Fibroblast of lung (primary cell): Measurements from ENCODE around the gene SLC13A5. TPM values are rescaled to one million over a fixed set of nuclear protein-coding genes. Genes with fewer than 3 reads are reported as not detected.

ENCODE experiments used
- DNase-seq, 2 donors: peaks; one replicate each; pipeline versions ENCODE4 v3.0.0 to v3.0.0-alpha.2; 2010; ENCODE audit warnings: low read depth in 2 of 2
- H2AFZ ChIP-seq: 2 replicates; pipeline ENCODE4 v1.5.1; 2012; ENCODE audit warnings: low read length, control low read depth, inconsistent platforms
- H3K27ac ChIP-seq: 2 replicates; pipeline ENCODE4 v1.5.1; 2011; ENCODE audit warnings: low read length, control low read depth; ENCODE audit not compliant: insufficient read depth
- H3K27me3 ChIP-seq: 2 replicates; pipeline ENCODE4 v1.5.1; 2011; ENCODE audit warnings: mild to moderate bottlenecking, low read length; ENCODE audit not compliant: control insufficient read depth, insufficient read depth
- H3K36me3 ChIP-seq: 2 replicates; pipeline ENCODE4 v1.5.1; 2011; ENCODE audit warnings: low read length; ENCODE audit not compliant: control insufficient read depth, insufficient read depth
- H3K4me1 ChIP-seq: 2 replicates; pipeline ENCODE4 v1.5.1; 2011; ENCODE audit warnings: low read length; ENCODE audit not compliant: control insufficient read depth, insufficient read depth; ENCODE audit errors: extremely low read depth
- H3K4me2 ChIP-seq: 2 replicates; pipeline ENCODE4 v1.5.1; 2011; ENCODE audit warnings: low read length, control low read depth; ENCODE audit not compliant: insufficient read depth; ENCODE audit errors: extremely low read depth
- H3K4me3 ChIP-seq, 4 experiments: fragments of 200-600 bp in 1 of 4; sonication (generic) in 1 of 4; replicated peaks in 1 of 4; 2 replicates each; pipeline ENCODE4 v1.5.1; 2011 to 2016; ENCODE audit warnings: low read length in 4 of 4, low read depth in 3 of 4, mild to moderate bottlenecking in 3 of 4, control low read depth in 2 of 4, inconsistent platforms in 1 of 4, mixed read lengths in 1 of 4; ENCODE audit not compliant: insufficient read depth in 1 of 4; ENCODE audit errors: control extremely low read depth in 1 of 4
- H3K79me2 ChIP-seq: 2 replicates; pipeline ENCODE4 v1.5.1; 2012; ENCODE audit warnings: mild to moderate bottlenecking, low read length, inconsistent platforms; ENCODE audit not compliant: control insufficient read depth, insufficient read depth
- H3K9ac ChIP-seq: 2 replicates; pipeline ENCODE4 v1.5.1; 2011; ENCODE audit warnings: mild to moderate bottlenecking, low read length, control low read depth; ENCODE audit not compliant: insufficient read depth
- H3K9me3 ChIP-seq: 2 replicates; pipeline ENCODE4 v1.5.1; 2012; ENCODE audit warnings: low read depth, low read length; ENCODE audit not compliant: control insufficient read depth, insufficient read depth
- H4K20me1 ChIP-seq: 2 replicates; pipeline ENCODE4 v1.5.1; 2011; ENCODE audit warnings: low read length; ENCODE audit not compliant: control insufficient read depth, insufficient read depth; ENCODE audit errors: extremely low read depth
- EZH2 ChIP-seq: IDR thresholded peaks from 2 replicates; pipeline ENCODE4 v1.5.1; 2012; ENCODE audit warnings: low read length, control low read depth, mild to moderate bottlenecking; ENCODE audit errors: missing control alignments
- polyA plus RNA-seq, 2 donors: library from polyadenylated mRNA; depleted of rRNA in 1 of 2; stranded (reverse) in 1 of 2; unstranded in 1 of 2; fragments of >200 nt; gene quantifications; 2 replicates each; pipeline ENCODE4 v1.2.1, GENCODE V29; 2011 to 2012; ENCODE audit warnings: missing spikeins in 1 of 2
- total RNA-seq: library from RNA; depleted of rRNA; stranded (reverse); fragments of >200 nt; gene quantifications from 2 replicates; pipeline ENCODE4 v1.2.1, GENCODE V29; 2014
- TF ChIP-seq, protein P1 (sequence below), 2 donors: IDR thresholded peaks in 1 of 2; conservative IDR thresholded peaks in 1 of 2; 1 replicate in 1 of 2; 2 replicates in 1 of 2; pipeline ENCODE4 v1.5.1; 2011 to 2012; ENCODE audit warnings: low read length in 2 of 2, control low read depth in 1 of 2, inconsistent platforms in 1 of 2, low read depth in 1 of 2, mild to moderate bottlenecking in 1 of 2

The SLC13A5 gene
- total and polyA plus RNA-seq, 2 donors (not counting 1 experiment from before 2014, with no cell fraction given) = not detected

- H4K20me1 ChIP-seq = no peaks in the 10 kb centered on the region
- DNase-seq = no peak
- no peaks in the 10 kb centered on the region for H3K9me3 ChIP-seq
Observed at GRCh38 chr17:6641247-6641863, 71.8 kb downstream of the SLC13A5 start.

GRCh38 chr17:6640536-6641246, 72.5 kb downstream of the SLC13A5 start, which contains the start of the genes KIAA0753 and TXNDC17:
Gene KIAA0753, minus strand, starts transcription at chr17:6640711. Its CDS starts 5,608 bp downstream, at chr17:6635103.
Gene TXNDC17, plus strand, starts transcription at chr17:6641060. Its CDS starts 23 bp downstream, at chr17:6641083.
- H3K79me2 ChIP-seq = peaks cover 43% of the 10 kb centered on the region
- peaks cover 8% of the 10 kb centered on the region for H3K36me3 ChIP-seq
- peak within 1 kb of the TSS; percentile 99 for H2AFZ ChIP-seq

More at GRCh38 chr17:6641247-6641863, 71.8 kb downstream of the SLC13A5 start:
- no peaks in the 10 kb centered on the region for H3K27me3 ChIP-seq
- peak overlapping the region; percentile 58 to 97 (median 90) for H3K4me3 ChIP-seq
- peak overlapping the region; percentile 80 for H3K4me2 ChIP-seq
- H2AFZ ChIP-seq = peak overlapping the region; percentile 72
- peaks cover 46% of the 10 kb centered on the region for H3K79me2 ChIP-seq
- TF ChIP-seq, protein P1, sequence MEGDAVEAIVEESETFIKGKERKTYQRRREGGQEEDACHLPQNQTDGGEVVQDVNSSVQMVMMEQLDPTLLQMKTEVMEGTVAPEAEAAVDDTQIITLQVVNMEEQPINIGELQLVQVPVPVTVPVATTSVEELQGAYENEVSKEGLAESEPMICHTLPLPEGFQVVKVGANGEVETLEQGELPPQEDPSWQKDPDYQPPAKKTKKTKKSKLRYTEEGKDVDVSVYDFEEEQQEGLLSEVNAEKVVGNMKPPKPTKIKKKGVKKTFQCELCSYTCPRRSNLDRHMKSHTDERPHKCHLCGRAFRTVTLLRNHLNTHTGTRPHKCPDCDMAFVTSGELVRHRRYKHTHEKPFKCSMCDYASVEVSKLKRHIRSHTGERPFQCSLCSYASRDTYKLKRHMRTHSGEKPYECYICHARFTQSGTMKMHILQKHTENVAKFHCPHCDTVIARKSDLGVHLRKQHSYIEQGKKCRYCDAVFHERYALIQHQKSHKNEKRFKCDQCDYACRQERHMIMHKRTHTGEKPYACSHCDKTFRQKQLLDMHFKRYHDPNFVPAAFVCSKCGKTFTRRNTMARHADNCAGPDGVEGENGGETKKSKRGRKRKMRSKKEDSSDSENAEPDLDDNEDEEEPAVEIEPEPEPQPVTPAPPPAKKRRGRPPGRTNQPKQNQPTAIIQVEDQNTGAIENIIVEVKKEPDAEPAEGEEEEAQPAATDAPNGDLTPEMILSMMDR (conservative IDR thresholded peaks at IDR 0.05 in 1 of 2, IDR thresholded peaks at IDR 0.05 in 1 of 2; ENCODE audit: low read depth in 1 of 2, low read length in 2 of 2) = no peak
- no peak for TF ChIP-seq EZH2
- H3K9ac ChIP-seq = peak overlapping the region; percentile 94
- H3K36me3 ChIP-seq = peaks cover 8% of the 10 kb centered on the region
- H3K27ac ChIP-seq = peak overlapping the region; percentile 93
- peaks cover 9% of the 10 kb centered on the region for H3K4me1 ChIP-seq

More at GRCh38 chr17:6640536-6641246, 72.5 kb downstream of the SLC13A5 start, which contains the start of the genes KIAA0753 and TXNDC17:
- Histone ChIP-seq H3K4me1 (peaks cover 9% of the 10 kb centered on the region), H3K4me3 (peak within 1 kb of the TSS; percentile 58 to 97 (median 90)), H3K9me3 (no peaks in the 10 kb centered on the region), H3K9ac (peak within 1 kb of the TSS; percentile 94), H3K27me3 (no peaks in the 10 kb centered on the region), H3K4me2 (peak within 1 kb of the TSS; percentile 96), H4K20me1 (no peaks in the 10 kb centered on the region), H3K27ac (peak within 1 kb of the TSS; percentile 93)
- TF ChIP-seq, protein P1 (conservative IDR thresholded peaks at IDR 0.05 in 1 of 2, IDR thresholded peaks at IDR 0.05 in 1 of 2; ENCODE audit: low read depth in 1 of 2, low read length in 2 of 2) = no peak
- TF ChIP-seq EZH2 = no peak
- DNase-seq = peak; percentile 90 to 92
